SK-N-SH (cell line): ENCODE measurements around the gene KCNIP4. TPM values are rescaled to one million over a fixed set of nuclear protein-coding genes. Genes with fewer than 3 reads are reported as not detected.

ENCODE experiments used
- CTCF ChIA-PET: fragments of 300-600, 350-600 bp; formaldehyde crosslinking; extraction: SDS; loops from one replicate; lab custom pipeline; 2021; lab: Yijun Ruan, JAX
- POLR2A ChIA-PET: fragments of 350-600 bp; sonication (Branson Sonifier 250); formaldehyde crosslinking; extraction: SDS; loops from one replicate; lab custom pipeline; 2020; ENCODE audit warnings: antibody characterized with exemption, inconsistent platforms; lab: Yijun Ruan, JAX
- DNase-seq: peaks from one replicate; pipeline ENCODE4 v3.0.0; 2012
- H2AFZ ChIP-seq: fragments of 200-600 bp; sonication (generic); 2 replicates; pipeline ENCODE4 v1.8.1; 2016; ENCODE audit warnings: antibody characterized with exemption, mild to moderate bottlenecking, low read depth
- H3F3A ChIP-seq: fragments of 200-600 bp; sonication (generic); replicated peaks from 2 replicates; pipeline ENCODE3; 2016; ENCODE audit warnings: antibody characterized with exemption, mild to moderate bottlenecking; ENCODE audit not compliant: insufficient read depth
- H3K27ac ChIP-seq, 2 experiments: fragments of 200-500 bp in 1 of 2; fragments of 200-600 bp in 1 of 2; sonication (Bioruptor generic) in 1 of 2; sonication (generic), shearing (Covaris generic) in 1 of 2; 2 replicates each; pipeline versions ENCODE4 v1.5.1 to v1.6.1; 2014 to 2016; ENCODE audit warnings: low read depth in 2 of 2, inconsistent platforms in 1 of 2, low read length in 1 of 2, mild to moderate bottlenecking in 1 of 2, mixed read lengths in 1 of 2
- H3K27me3 ChIP-seq: fragments of 200-600 bp; sonication (generic), shearing (Covaris generic); 2 replicates; pipeline ENCODE4 v1.6.1; 2016; ENCODE audit warnings: mixed run types; ENCODE audit not compliant: insufficient read depth
- H3K36me3 ChIP-seq, 2 experiments: fragments of 200-500 bp in 1 of 2; fragments of 200-600 bp in 1 of 2; sonication (Bioruptor generic) in 1 of 2; sonication (generic) in 1 of 2; replicated peaks in 1 of 2; 2 replicates each; pipeline versions ENCODE3 to v1.5.1; 2014 to 2016; ENCODE audit warnings: low read length in 1 of 2, mild to moderate bottlenecking in 1 of 2; ENCODE audit not compliant: insufficient read depth in 2 of 2, control insufficient read depth in 1 of 2
- H3K4me1 ChIP-seq, 2 experiments: fragments of 200-500 bp in 1 of 2; fragments of 200-600 bp in 1 of 2; sonication (Bioruptor generic) in 1 of 2; sonication (generic), shearing (Covaris generic) in 1 of 2; 2 replicates each; pipeline versions ENCODE4 v1.5.1 to v1.6.1; 2014 to 2016; ENCODE audit warnings: low read depth in 1 of 2, low read length in 1 of 2, mixed run types in 1 of 2; ENCODE audit not compliant: insufficient read depth in 2 of 2, control insufficient read depth in 1 of 2
- H3K4me2 ChIP-seq: fragments of 200-600 bp; sonication (generic), shearing (Covaris generic); 2 replicates; pipeline ENCODE4 v1.6.1; 2017; ENCODE audit warnings: mixed run types
- H3K4me3 ChIP-seq, 2 experiments: fragments of 200-500 bp in 1 of 2; fragments of 200-600 bp in 1 of 2; sonication (Bioruptor generic) in 1 of 2; sonication (generic), shearing (Covaris generic) in 1 of 2; 2 replicates each; pipeline versions ENCODE4 v1.5.1 to v1.8.1; 2014 to 2016; ENCODE audit warnings: low read depth in 2 of 2, inconsistent platforms in 1 of 2, low read length in 1 of 2, mild to moderate bottlenecking in 1 of 2, mixed read lengths in 1 of 2, moderate library complexity in 1 of 2
- H3K79me2 ChIP-seq: fragments of 200-600 bp; sonication (generic); 2 replicates; pipeline ENCODE4 v1.8.1; 2017; ENCODE audit warnings: mild to moderate bottlenecking; ENCODE audit not compliant: insufficient read depth
- H3K9ac ChIP-seq: fragments of 200-600 bp; sonication (generic); 2 replicates; pipeline ENCODE4 v1.6.1; 2017; ENCODE audit warnings: mixed run types
- H3K9me2 ChIP-seq: fragments of 200-600 bp; sonication (generic); 2 replicates; pipeline ENCODE4 v1.6.1; 2017; ENCODE audit warnings: mixed run types
- H3K9me3 ChIP-seq: fragments of 200-600 bp; sonication (generic); 2 replicates; pipeline ENCODE4 v1.6.1; 2017; ENCODE audit warnings: mixed run types, mild to moderate bottlenecking, moderate library complexity
- H4K20me1 ChIP-seq: fragments of 200-600 bp; sonication (generic); 2 replicates; pipeline ENCODE4 v1.6.1; 2017; ENCODE audit warnings: mild to moderate bottlenecking, mixed run types; ENCODE audit not compliant: insufficient read depth
- CTCF ChIP-seq: fragments of 200-600 bp; sonication (generic); IDR thresholded peaks from 2 replicates; pipeline ENCODE4 v1.6.1; 2017; ENCODE audit warnings: antibody characterized with exemption, mild to moderate bottlenecking, moderate library complexity
- FOXJ3 ChIP-seq: sonication (generic); formaldehyde crosslinking; IDR thresholded peaks from 2 replicates; pipeline ENCODE4 v1.5.1; 2020; ENCODE audit warnings: mild to moderate bottlenecking, missing genetic modification reagents
- FOXM1 ChIP-seq: IDR thresholded peaks from 2 replicates; pipeline ENCODE4 v1.4.0; 2012; ENCODE audit warnings: low read depth, mild to moderate bottlenecking
- GABPA ChIP-seq: IDR thresholded peaks from 2 replicates; pipeline ENCODE4 v1.4.0; 2012; ENCODE audit warnings: low read depth, mild to moderate bottlenecking
- GATA2 ChIP-seq: sonication (generic); formaldehyde crosslinking; IDR thresholded peaks from 2 replicates; pipeline ENCODE4 v1.5.0; 2020; ENCODE audit warnings: mild to moderate bottlenecking, missing genetic modification reagents
- RCOR1 ChIP-seq: fragments of 150-350 bp; IDR thresholded peaks from 2 replicates; pipeline ENCODE4 v1.6.1; 2017; ENCODE audit warnings: antibody characterized with exemption, low read length
- TAF1 ChIP-seq: IDR thresholded peaks from 2 replicates; pipeline ENCODE4 v1.6.1; 2012; ENCODE audit warnings: low read depth, mild to moderate bottlenecking, low read length, moderate library complexity, borderline replicate concordance
- USF1 ChIP-seq: IDR thresholded peaks from 2 replicates; pipeline ENCODE4 v1.4.0; 2012; ENCODE audit warnings: low read depth, borderline replicate concordance
- WGBS: methylation state at CpG from one replicate; pipeline ENCODE4 v1.1.6; 2017; ENCODE audit warnings: low lambda C conversion rate; 5-methylcytosine and 5-hydroxymethylcytosine counted together
- polyA plus RNA-seq, 3 experiments: library from polyadenylated mRNA; depleted of rRNA; stranded (reverse); fragments of >200 nt; gene quantifications; 2 replicates each; pipeline ENCODE4 v1.2.3, GENCODE V29; 2012

The KCNIP4 gene
- polyA plus RNA-seq, 1 of the 3 experiments (the other 2 are of a cell fraction), result 0.18 TPM

GRCh38 chr4:21522296-21522695 is 426.3 kb downstream of the KCNIP4 start:
- Histone ChIP-seq H3K9ac (no peak overlapping the region), H3K9me3 (no peaks in the 10 kb centered on the region), H3K4me2 (no peak overlapping the region), H3K4me1 (no peaks in the 10 kb centered on the region), H3K4me3 (no peak overlapping the region), H3K27ac (no peak overlapping the region), H3K36me3 (no peaks in the 10 kb centered on the region), H3K27me3 (no peaks in the 10 kb centered on the region), H4K20me1 (no peaks in the 10 kb centered on the region), H3K79me2 (no peaks in the 10 kb centered on the region), H3K9me2 (no peaks in the 10 kb centered on the region), H2AFZ (no peak overlapping the region), H3F3A (no peaks in the 10 kb centered on the region)
- 52% methylated on average over 3 of the region's 3 CpGs for WGBS
- no peak for DNase-seq
- CTCF ChIA-PET, result interaction anchor here (0.6 to 1.8 kb wide), 3 partner anchors 245 to 388 kb away, joined by 3 to 4 read pairs (median 3); no protein-coding TSS in a partner anchor
- TF ChIP-seq CTCF, result no peak
- POLR2A ChIA-PET, result no interaction called here

DNA sequence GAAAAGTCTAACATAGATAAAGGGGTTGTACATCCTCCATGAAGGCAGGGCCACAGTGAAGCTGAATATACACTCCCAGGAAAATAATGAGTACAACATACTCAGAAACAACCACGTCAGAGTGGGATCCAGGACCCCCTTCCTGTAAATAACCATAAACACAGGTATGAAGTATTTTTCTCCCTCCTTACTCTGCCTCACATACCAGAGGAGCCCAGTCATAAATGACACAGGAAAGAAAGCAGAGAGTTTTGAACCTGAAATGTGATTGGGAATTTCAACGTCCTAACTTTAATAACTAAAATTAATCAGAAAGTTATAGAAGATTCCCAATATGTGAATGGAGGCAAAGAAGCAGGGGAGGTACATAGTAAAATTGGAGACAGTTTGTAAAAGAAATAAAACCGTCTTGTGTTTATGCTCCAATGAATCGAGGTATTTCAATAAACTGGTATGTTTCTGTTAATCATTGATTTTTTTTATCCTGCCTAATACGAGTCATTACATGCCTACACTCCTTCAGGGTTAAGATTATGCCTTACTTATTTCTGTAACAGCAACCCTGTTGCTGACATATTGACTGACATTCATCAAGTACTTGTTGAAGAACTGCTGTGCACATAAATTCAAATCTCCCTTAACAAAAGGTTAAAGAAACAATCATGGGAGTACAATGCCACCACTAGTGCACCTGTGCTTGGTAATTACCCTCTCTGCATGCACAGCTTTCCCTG is 431.3 kb downstream of the KCNIP4 start:
- Histone ChIP-seq H3K9me3 (no peaks in the 10 kb centered on the region), H3K27me3 (no peaks in the 10 kb centered on the region), H3K4me1 (peaks cover 0 to 6% of the 10 kb centered on the region in 2 experiments; a peak in 2 of 4 replicates), H3K27ac (no peak overlapping the region), H3K79me2 (no peaks in the 10 kb centered on the region), H3K4me2 (no peak overlapping the region), H4K20me1 (no peaks in the 10 kb centered on the region), H3K9me2 (no peaks in the 10 kb centered on the region), H3K4me3 (no peak overlapping the region), H3K36me3 (no peaks in the 10 kb centered on the region), H3F3A (no peaks in the 10 kb centered on the region), H2AFZ (no peak overlapping the region), H3K9ac (no peak overlapping the region)
- WGBS, result 20% methylated on average over 5 of the region's 5 CpGs
- no peak for TF ChIP-seq RCOR1
- TF ChIP-seq USF1, result no peak
- TF ChIP-seq GABPA, result no peak
- TF ChIP-seq FOXJ3 (CRISPR knock-in tag), result no peak
- no peak for TF ChIP-seq TAF1
- TF ChIP-seq FOXM1, result no peak
- TF ChIP-seq GATA2 (CRISPR knock-in tag), result no peak
- ChIA-PET POLR2A (no interaction called here), CTCF (interaction anchor here (0.6 to 11.2 kb wide), 4 partner anchors 9 to 744 kb away, joined by 3 to 234 read pairs (median 3); no protein-coding TSS in a partner anchor)
- DNase-seq, result no peak
